Measurements from ENCODE around the gene NBPF1. TPM values are rescaled to one million over a fixed set of nuclear protein-coding genes. Genes with fewer than 3 reads are reported as not detected.
"Not testable (repeated sequence)": the region's sequence is repeated elsewhere in the genome, so short reads cannot be mapped to it uniquely, and the experiment has no call there.

The NBPF1 gene
- total and polyA plus RNA-seq, 9 of the 15 experiments (the other 6 are each of a cell fraction or from before 2014, with no cell fraction given): 5.2 to 42.6 (median 24.1) TPM

GRCh38 chr1:16642025-16642966 is 28.9 kb upstream of the NBPF1 start:
- in situ Hi-C loops (cut with MboI): loop anchor here (5.0 kb wide), 2 partner anchors 75 to 105 kb away; no protein-coding TSS in a partner anchor
- WGBS (ENCODE audit: insufficient coverage, low coverage, missing lambda C conversion rate): 62% methylated on average over 6 of the region's 9 CpGs
- FAIRE-seq; H3K27ac ChIP-seq (ENCODE audit: extremely low read depth, low read depth, low read length); H2AFZ ChIP-seq (ENCODE audit: low read depth, low read length); H3K4me3 ChIP-seq; intact Hi-C loops (cut with micrococcal nuclease); ATAC-seq; H3K27me3 ChIP-seq (ENCODE audit: control insufficient read depth in 2 of 2, insufficient read depth in 2 of 2, low read length in 2 of 2); DNase-seq (ENCODE audit: extremely low read depth in 1 of 4, low spot score in 3 of 4); BruUV-seq (replicated peaks); H3K9me1 ChIP-seq (ENCODE audit: control insufficient read depth, insufficient read depth, low read length); H3K9me3 ChIP-seq (replicated peaks; ENCODE audit: control insufficient read depth, insufficient read depth, low read depth, low read length); CTCF ChIA-PET (ENCODE audit: low intra/inter-chr PET ratio): not testable (repeated sequence)
- POLR2A ChIA-PET: interaction anchor here (0.8 to 4.8 kb wide), 4 partner anchors 12 to 21 kb away, joined by 5 to 37 read pairs (median 7); no protein-coding TSS in a partner anchor
- peaks cover 71% of the 10 kb centered on the region for H3K79me2 ChIP-seq (ENCODE audit: control insufficient read depth, insufficient read depth, low read length)
- peaks cover 19% of the 10 kb centered on the region; the same call in 1 of the 2 replicates for H4K20me1 ChIP-seq (replicated peaks; ENCODE audit: control insufficient read depth, insufficient read depth, low read length)
- H3K4me2 ChIP-seq (ENCODE audit: insufficient read depth, low read length): peak overlapping the region; percentile 82
- H3K9ac ChIP-seq (ENCODE audit: insufficient read depth in 1 of 2, low read depth in 2 of 2, low read length in 2 of 2): peak overlapping the region; percentile 76 to 97; a peak in 3 of 4 replicates
- H3K4me1 ChIP-seq (replicated peaks in 1 of 2; ENCODE audit: control insufficient read depth in 2 of 2, insufficient read depth in 2 of 2, low read length in 2 of 2): peaks cover 27 to 52% of the 10 kb centered on the region in 2 experiments
- 0 out of 2 replicates have a peak, but pooled peaks have one; percentile 1 for TF ChIP-seq POLR2G (IDR thresholded peaks at IDR 0.05; ENCODE audit: low read depth, low read length)
- TF ChIP-seq RBFOX2 (IDR thresholded peaks at IDR 0.05; ENCODE audit: low read depth, low read length): peak; percentile 49
- peak in 1 of 2 experiments; percentile 75; a peak in 1 of 4 replicates for TF ChIP-seq MLX (CRISPR knock-in tag; conservative IDR thresholded peaks at IDR 0.05)
- peaks cover 39% of the 10 kb centered on the region for H3K36me3 ChIP-seq (ENCODE audit: control insufficient read depth, insufficient read depth, low read length)
